ENCODE measurements around the gene MTA1.

GRCh38 chr14:105374389-105374788 is 45.2 kb upstream of the MTA1 start:
- TF ChIP-seq CTCF (IDR thresholded peaks at IDR 0.05) (no peak), POLR2A (IDR thresholded peaks at IDR 0.05) (no peak), EP300 (IDR thresholded peaks at IDR 0.05) (no peak)
